Measurements from ENCODE around the gene DSCAML1. TPM values are rescaled to one million over a fixed set of nuclear protein-coding genes. Genes with fewer than 3 reads are reported as not detected.

The DSCAML1 gene
- total RNA-seq, 6 experiments from 2014 or later: not detected

DNA sequence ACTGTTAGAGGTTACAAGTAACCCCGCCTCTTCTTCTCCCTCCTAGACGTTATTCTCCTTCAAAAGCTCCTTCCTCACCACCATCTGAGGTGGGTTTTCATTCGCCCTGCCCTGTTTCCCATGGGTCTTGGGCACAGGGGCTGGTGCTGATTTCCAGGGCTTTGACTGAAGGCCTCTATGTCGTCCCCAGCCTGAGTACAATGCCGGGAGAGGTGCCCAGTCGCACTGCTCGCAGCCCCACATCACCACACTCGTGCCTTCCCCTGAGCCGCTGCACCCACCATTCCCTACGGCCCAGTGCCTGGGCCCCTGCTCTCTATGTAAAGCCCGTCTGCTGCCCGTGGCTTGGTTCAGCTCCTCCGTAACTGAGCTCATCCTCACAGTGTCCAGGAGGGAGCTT, 169.8 kb downstream of the DSCAML1 start:
- Mint-ChIP-seq H3K4me3 (no peak overlapping the region), H3K27ac (no peak overlapping the region), H3K27me3 (ENCODE audit: insufficient read depth) (peaks cover 32% of the 10 kb centered on the region), H3K4me1 (ENCODE audit: low read depth) (no peaks in the 10 kb centered on the region), H3K9me3 (no peaks in the 10 kb centered on the region), H3K36me3 (ENCODE audit: low read depth) (no peaks in the 10 kb centered on the region)
- TF ChIP-seq, protein P1, sequence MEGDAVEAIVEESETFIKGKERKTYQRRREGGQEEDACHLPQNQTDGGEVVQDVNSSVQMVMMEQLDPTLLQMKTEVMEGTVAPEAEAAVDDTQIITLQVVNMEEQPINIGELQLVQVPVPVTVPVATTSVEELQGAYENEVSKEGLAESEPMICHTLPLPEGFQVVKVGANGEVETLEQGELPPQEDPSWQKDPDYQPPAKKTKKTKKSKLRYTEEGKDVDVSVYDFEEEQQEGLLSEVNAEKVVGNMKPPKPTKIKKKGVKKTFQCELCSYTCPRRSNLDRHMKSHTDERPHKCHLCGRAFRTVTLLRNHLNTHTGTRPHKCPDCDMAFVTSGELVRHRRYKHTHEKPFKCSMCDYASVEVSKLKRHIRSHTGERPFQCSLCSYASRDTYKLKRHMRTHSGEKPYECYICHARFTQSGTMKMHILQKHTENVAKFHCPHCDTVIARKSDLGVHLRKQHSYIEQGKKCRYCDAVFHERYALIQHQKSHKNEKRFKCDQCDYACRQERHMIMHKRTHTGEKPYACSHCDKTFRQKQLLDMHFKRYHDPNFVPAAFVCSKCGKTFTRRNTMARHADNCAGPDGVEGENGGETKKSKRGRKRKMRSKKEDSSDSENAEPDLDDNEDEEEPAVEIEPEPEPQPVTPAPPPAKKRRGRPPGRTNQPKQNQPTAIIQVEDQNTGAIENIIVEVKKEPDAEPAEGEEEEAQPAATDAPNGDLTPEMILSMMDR (IDR thresholded peaks at IDR 0.05): no peak
- DNase-seq: no peak

DNA sequence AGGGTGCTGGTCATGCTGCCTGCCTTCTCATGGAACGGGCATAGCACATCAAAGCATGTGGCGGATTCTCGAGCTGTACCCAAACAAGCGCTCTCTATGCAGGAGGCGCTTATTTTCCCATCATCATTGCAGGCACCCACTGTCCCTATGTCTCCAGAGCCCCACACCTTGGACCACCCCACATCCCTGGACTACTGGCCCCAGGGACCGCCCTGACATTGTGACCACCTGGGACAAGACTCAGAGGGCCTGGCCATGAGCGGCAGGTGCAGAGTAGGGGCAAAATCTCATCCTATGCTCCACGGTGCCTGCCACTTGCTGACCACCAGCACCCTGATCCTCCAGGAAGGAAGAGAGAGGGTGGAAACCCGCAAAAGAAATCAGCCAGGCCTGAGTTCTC, 170.4 kb downstream of the DSCAML1 start:
- Mint-ChIP-seq H3K36me3 (ENCODE audit: low read depth) (no peaks in the 10 kb centered on the region), H3K27me3 (ENCODE audit: insufficient read depth) (peaks cover 31% of the 10 kb centered on the region), H3K9me3 (no peaks in the 10 kb centered on the region), H3K27ac (no peak overlapping the region), H3K4me1 (ENCODE audit: low read depth) (no peaks in the 10 kb centered on the region), H3K4me3 (no peak overlapping the region)
- DNase-seq: no peak
- TF ChIP-seq, protein P1 (IDR thresholded peaks at IDR 0.05): no peak

GRCh38 chr11:117625237-117625636, 171.8 kb downstream of the DSCAML1 start:
- H3K4me1 Mint-ChIP-seq (ENCODE audit: low read depth): no peaks in the 10 kb centered on the region
- no peaks in the 10 kb centered on the region; the same call in 1 of the 2 replicates for H3K36me3 Mint-ChIP-seq (ENCODE audit: low read depth)
- H3K27ac Mint-ChIP-seq: no peak overlapping the region
- H3K9me3 Mint-ChIP-seq: no peaks in the 10 kb centered on the region
- TF ChIP-seq, protein P1 (IDR thresholded peaks at IDR 0.05): no peak
- H3K4me3 Mint-ChIP-seq: no peak overlapping the region
- peaks cover 28% of the 10 kb centered on the region for H3K27me3 Mint-ChIP-seq (ENCODE audit: insufficient read depth)
- DNase-seq: no peak

DNA sequence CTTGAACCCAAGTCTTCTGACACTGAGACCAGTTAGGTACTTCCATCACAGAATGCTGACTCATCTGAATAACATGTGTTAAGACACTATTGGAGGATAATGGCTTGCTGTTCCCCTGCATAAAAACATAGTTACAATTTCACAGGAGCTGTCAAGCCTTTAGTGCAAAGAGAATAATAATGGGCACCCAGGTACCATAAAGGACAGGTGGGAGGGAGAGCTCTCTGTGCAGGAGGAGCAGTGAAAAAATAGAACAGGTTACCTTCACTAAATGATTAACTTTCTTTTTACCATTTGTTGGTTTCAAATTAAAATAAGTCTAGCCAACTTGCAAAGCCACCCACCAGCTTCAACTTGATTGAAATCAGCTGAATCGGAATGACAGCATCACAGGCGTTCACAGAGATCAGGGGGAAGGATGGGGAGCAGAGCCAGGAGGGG, 173.2 kb downstream of the DSCAML1 start:
- Mint-ChIP-seq H3K27ac (no peak overlapping the region), H3K4me1 (ENCODE audit: low read depth) (no peaks in the 10 kb centered on the region), H3K9me3 (no peaks in the 10 kb centered on the region), H3K27me3 (ENCODE audit: insufficient read depth) (peaks cover 24% of the 10 kb centered on the region), H3K36me3 (ENCODE audit: low read depth) (no peaks in the 10 kb centered on the region; the same call in 1 of the 2 replicates), H3K4me3 (no peak overlapping the region)
- no peak for DNase-seq
- TF ChIP-seq, protein P1 (IDR thresholded peaks at IDR 0.05): no peak

GRCh38 chr11:117621226-117621625, 175.8 kb downstream of the DSCAML1 start:
- Mint-ChIP-seq H3K4me1 (ENCODE audit: low read depth) (no peaks in the 10 kb centered on the region), H3K27me3 (ENCODE audit: insufficient read depth) (peaks cover 19% of the 10 kb centered on the region), H3K4me3 (no peak overlapping the region), H3K27ac (no peak overlapping the region), H3K9me3 (no peaks in the 10 kb centered on the region), H3K36me3 (ENCODE audit: low read depth) (no peaks in the 10 kb centered on the region; the same call in 1 of the 2 replicates)
- TF ChIP-seq, protein P1 (IDR thresholded peaks at IDR 0.05): peak; percentile 85
- DNase-seq: peak; percentile 4

- Mint-ChIP-seq H3K4me1 (ENCODE audit: low read depth) (no peaks in the 10 kb centered on the region), H3K4me3 (no peak overlapping the region), H3K27me3 (ENCODE audit: insufficient read depth) (peaks cover 19% of the 10 kb centered on the region), H3K36me3 (ENCODE audit: low read depth) (no peaks in the 10 kb centered on the region; the same call in 1 of the 2 replicates), H3K27ac (no peak overlapping the region), H3K9me3 (no peaks in the 10 kb centered on the region)
- TF ChIP-seq, protein P1 (IDR thresholded peaks at IDR 0.05): no peak
- DNase-seq: no peak
These were observed 176.4 kb downstream of the DSCAML1 start for GRCh38 chr11:117620659-117621058.
